Colonic mucosa (tissue), 4 donors: ENCODE results near the gene ZNRF2. TPM values are rescaled to one million over a fixed set of nuclear protein-coding genes. Genes with fewer than 3 reads are reported as not detected.

Source experiments
- DNase-seq: peaks from one replicate; pipeline ENCODE4 v3.0.0-alpha.2; 2020
- H3K27ac ChIP-seq: fragments of 200-600 bp; one replicate; pipeline ENCODE4 v1.8.0; 2021
- H3K27me3 ChIP-seq: fragments of 200-600 bp; one replicate; pipeline ENCODE4 v1.8.0; 2021
- H3K36me3 ChIP-seq: fragments of 200-600 bp; one replicate; pipeline ENCODE4 v1.8.0; 2021
- H3K4me1 ChIP-seq: fragments of 200-600 bp; one replicate; pipeline ENCODE4 v1.8.0; 2021; ENCODE audit warnings: mild to moderate bottlenecking
- H3K4me3 ChIP-seq: fragments of 200-600 bp; one replicate; pipeline ENCODE4 v1.8.0; 2021
- H3K9ac ChIP-seq, 2 donors: one replicate each; pipeline ENCODE4 v1.7.0; 2013; ENCODE audit warnings: control low read depth in 2 of 2, low read depth in 2 of 2, low read length in 2 of 2
- H3K9me3 ChIP-seq: fragments of 200-600 bp; one replicate; pipeline ENCODE4 v1.8.0; 2021
- CTCF ChIP-seq: fragments of 200-600 bp; IDR thresholded peaks from one replicate; pipeline ENCODE4 v1.8.0; 2022; ENCODE audit warnings: antibody characterized with exemption, mild to moderate bottlenecking
- intact Hi-C: fragments of 100-400 bp; cut with DNase I; formaldehyde crosslinking; loops from one replicate; pipeline ENCODE4 v1.14.1; 2022
- total RNA-seq, 2 donors: library from RNA; stranded (reverse); fragmentation: NEBNext Ultra II Directional in 1 of 2; extraction: Animal tissue kit (Norgen Biotek cat#: 25700) in 1 of 2; gene quantifications; one replicate each; pipeline ENCODE4 v1.2.1, GENCODE V29; 2021
- donor health status: healthy.
- donor health status: DM: no; HTN: no; CAD: no.
- donor health status: DM: no; HTN: no; CAD: no.

ZNRF2 gene
- total RNA-seq, 2 donors from 2014 or later: 42.4 to 45.9 TPM

DNA sequence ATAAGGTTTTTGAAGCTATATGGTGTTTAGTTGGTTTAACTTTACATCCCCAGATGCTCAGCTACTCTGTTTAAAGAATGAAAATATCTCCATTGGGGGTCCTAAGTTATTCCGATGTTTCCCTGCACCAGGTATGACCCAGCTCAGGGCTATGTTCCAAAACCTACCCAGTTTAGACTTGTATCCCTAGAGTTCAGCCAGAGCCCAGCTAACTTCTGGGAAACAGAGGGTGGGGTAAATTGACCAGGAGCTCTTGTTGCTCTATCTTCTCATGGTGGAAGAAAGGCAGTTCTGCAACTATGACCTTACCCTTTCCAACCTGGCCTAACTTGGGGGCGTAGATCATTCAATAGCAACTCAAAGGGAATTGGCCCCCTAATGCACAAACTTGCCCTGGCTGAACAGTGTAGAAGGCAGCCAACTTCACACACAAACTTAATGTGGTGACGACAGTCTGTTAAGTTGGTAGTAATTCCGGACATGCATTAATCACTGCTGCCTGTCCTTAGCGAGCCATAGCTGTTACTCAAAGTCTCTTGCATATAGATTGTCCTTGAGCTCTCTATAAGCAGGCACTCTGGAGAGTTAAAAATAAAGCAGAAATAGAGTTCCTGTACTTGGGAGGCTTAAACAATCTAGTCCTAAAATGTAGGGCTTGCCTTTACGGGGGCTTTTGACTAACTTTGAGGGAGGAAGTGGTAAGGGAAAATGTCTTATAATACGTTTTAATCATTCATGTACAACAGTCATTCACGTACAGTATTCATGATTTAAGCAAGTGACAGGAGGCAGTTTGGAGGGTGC lies 5.3 kb upstream of the ZNRF2 start:
- no peak for DNase-seq
- no peaks in the 10 kb centered on the region for H3K27me3 ChIP-seq
- H3K27ac ChIP-seq: no peak overlapping the region
- H3K4me3 ChIP-seq: no peak overlapping the region
- no peaks in the 10 kb centered on the region for H3K9me3 ChIP-seq
- peaks cover 13% of the 10 kb centered on the region for H3K4me1 ChIP-seq
- intact Hi-C loops: loop anchor here (5.0 to 10.0 kb wide), 3 partner anchors 114 to 283 kb away; no protein-coding TSS in a partner anchor
- no peak for TF ChIP-seq CTCF
- peak overlapping the region in 1 of 2 donors; percentile 13 for H3K9ac ChIP-seq
- no peaks in the 10 kb centered on the region for H3K36me3 ChIP-seq

- intact Hi-C loops: loop anchor here (5.0 to 10.0 kb wide), 3 partner anchors 115 to 283 kb away; no protein-coding TSS in a partner anchor
- TF ChIP-seq CTCF: no peak
Observed at GRCh38 chr7:30279653-30279904, 4.8 kb upstream of the ZNRF2 start.

DNA sequence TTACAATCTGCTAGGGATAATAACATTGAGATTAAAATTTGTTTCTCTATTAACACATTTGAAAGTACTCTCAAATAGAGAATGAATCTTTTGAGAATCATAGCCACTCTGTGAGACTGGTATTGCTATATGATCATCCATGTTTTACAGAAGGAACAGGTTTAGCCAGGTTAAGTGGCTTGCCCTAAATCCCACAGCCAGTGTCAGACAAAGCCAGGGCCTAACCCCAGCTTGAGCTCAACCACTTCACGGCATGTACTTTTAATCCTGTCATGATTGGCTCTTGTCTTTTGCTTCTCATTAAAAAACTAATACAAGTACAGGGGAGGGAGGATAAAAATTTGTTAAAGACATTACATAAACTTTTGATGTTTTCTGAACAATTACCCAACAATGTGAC lies 3.8 kb upstream of the ZNRF2 start:
- no peaks in the 10 kb centered on the region for H3K27me3 ChIP-seq
- peak overlapping the region; percentile 69 for H3K27ac ChIP-seq
- DNase-seq: no peak
- no peaks in the 10 kb centered on the region for H3K36me3 ChIP-seq
- peaks cover 13% of the 10 kb centered on the region for H3K4me1 ChIP-seq
- no peaks in the 10 kb centered on the region for H3K9me3 ChIP-seq
- H3K4me3 ChIP-seq: no peak overlapping the region
- intact Hi-C loops: no loop called here
- no peak overlapping the region for H3K9ac ChIP-seq
- TF ChIP-seq CTCF: no peak

More at GRCh38 chr7:30279653-30279904, 4.8 kb upstream of the ZNRF2 start:
- no peak overlapping the region for H3K9ac ChIP-seq
- no peaks in the 10 kb centered on the region for H3K9me3 ChIP-seq
- H3K4me1 ChIP-seq: peaks cover 13% of the 10 kb centered on the region
- H3K36me3 ChIP-seq: no peaks in the 10 kb centered on the region
- H3K4me3 ChIP-seq: no peak overlapping the region
- no peak for DNase-seq
- H3K27ac ChIP-seq: no peak overlapping the region
- no peaks in the 10 kb centered on the region for H3K27me3 ChIP-seq

- intact Hi-C loops: no loop called here
- Histone ChIP-seq H3K27ac (peak overlapping the region; percentile 69), H3K4me1 (peaks cover 13% of the 10 kb centered on the region), H3K27me3 (no peaks in the 10 kb centered on the region), H3K4me3 (no peak overlapping the region), H3K36me3 (no peaks in the 10 kb centered on the region), H3K9ac (peak overlapping the region in 1 of 2 donors; percentile 62), H3K9me3 (no peaks in the 10 kb centered on the region)
- TF ChIP-seq CTCF: no peak
- no peak for DNase-seq
Observed at GRCh38 chr7:30281263-30281662, 3.1 kb upstream of the ZNRF2 start.

- peak; percentile 85 for DNase-seq
- Histone ChIP-seq H3K36me3 (no peaks in the 10 kb centered on the region), H3K27ac (peak overlapping the region; percentile 69)
Observed at GRCh38 chr7:30281791-30282190, 2.6 kb upstream of the ZNRF2 start.

More at GRCh38 chr7:30281791-30282190, 2.6 kb upstream of the ZNRF2 start:
- Histone ChIP-seq H3K27me3 (no peaks in the 10 kb centered on the region), H3K4me1 (peaks cover 13% of the 10 kb centered on the region), H3K9ac (peak overlapping the region in 1 of 2 donors; percentile 62), H3K9me3 (no peaks in the 10 kb centered on the region), H3K4me3 (no peak overlapping the region)
- TF ChIP-seq CTCF: no peak
- intact Hi-C loops: no loop called here
